Hepatocyte (in vitro differentiated cells): ENCODE results near the gene PTPRR.

Source experiments
- CTCF ChIP-seq: fragments of 200-600 bp; sonication (generic); IDR thresholded peaks from 2 replicates; pipeline ENCODE4 v1.5.1; 2016; ENCODE audit warnings: antibody characterized with exemption, mild to moderate bottlenecking; ENCODE audit not compliant: poor library complexity
- EZH2 ChIP-seq: fragments of 200-600 bp; sonication (generic); IDR thresholded peaks from 2 replicates; pipeline ENCODE4 v1.6.1; 2016; ENCODE audit warnings: antibody characterized with exemption, mild to moderate bottlenecking, borderline replicate concordance
- EZH2phosphoT487 ChIP-seq: fragments of 200-600 bp; sonication (generic); IDR thresholded peaks from one replicate; pipeline ENCODE4 v1.6.1; 2018; ENCODE audit warnings: antibody characterized with exemption, mild to moderate bottlenecking, low read depth, moderate library complexity; ENCODE audit not compliant: unreplicated experiment, severe bottlenecking

GRCh38 chr12:70638639-70639360 lies 281.7 kb downstream of the PTPRR start:
- TF ChIP-seq CTCF (no peak), EZH2 (no peak), EZH2phosphoT487 (no peak)
